GM12878 (cell line): ENCODE data around the gene ABHD15. TPM values are rescaled to one million over a fixed set of nuclear protein-coding genes. Genes with fewer than 3 reads are reported as not detected.

Experiments
- ATAC-seq: fragments of 200-7000 bp; cut with Tn5 transposase; 3 replicates; pipeline ENCODE4 v1.9.1; 2020; ENCODE audit warnings: mild to moderate bottlenecking, moderate library complexity
- BruUV-seq: library from RNA; stranded (reverse); fragments of 400-500 nt; replicated peaks from 2 replicates; lab custom pipeline; 2021; lab: Mats Ljungman, UMichigan
- CTCF ChIA-PET: fragments of 300-600 bp; sonication (Branson Sonifier 250); formaldehyde crosslinking; extraction: SDS; loops from one replicate; lab custom pipeline; 2021; ENCODE audit warnings: inconsistent platforms; lab: Yijun Ruan, JAX
- POLR2A ChIA-PET: fragments of 350-600 bp; formaldehyde crosslinking; extraction: SDS; loops from one replicate; lab custom pipeline; 2021; ENCODE audit warnings: inconsistent platforms; lab: Charles Lee
- RAD21 ChIA-PET: fragments of 300-600 bp; sonication (Branson Sonifier 250); formaldehyde crosslinking; loops from one replicate; lab custom pipeline; 2023; ENCODE audit warnings: antibody characterized with exemption; ENCODE audit not compliant: unreplicated experiment; lab: Charles Lee
- SMC1A ChIA-PET: fragments of 300-600 bp; sonication (Branson Sonifier 250); formaldehyde crosslinking; loops from one replicate; lab custom pipeline; 2023; ENCODE audit not compliant: unreplicated experiment, uncharacterized antibody; lab: Charles Lee
- DNase-seq: peaks from one replicate; pipeline ENCODE4 v3.0.0-alpha.2; 2011; ENCODE audit warnings: low read depth, low spot score
- FAIRE-seq: peaks from 3 replicates; lab custom pipeline; 2011; peaks lifted over from hg19 to GRCh38; lab: Jason Lieb, UNC
- H2AFZ ChIP-seq: 2 replicates; pipeline ENCODE4 v1.6.0; 2011; ENCODE audit warnings: low read depth, low read length, control low read depth; ENCODE audit not compliant: control insufficient read depth
- H3K27ac ChIP-seq: 2 replicates; pipeline ENCODE4 v1.5.1; 2011; ENCODE audit warnings: control low read depth; ENCODE audit not compliant: control insufficient read depth, insufficient read depth
- H3K27me3 ChIP-seq, 2 experiments: replicated peaks in 1 of 2; 2 replicates each; pipeline versions ENCODE4 v1.6.0 to v1.6.1; 2011; ENCODE audit warnings: low read length in 1 of 2; ENCODE audit not compliant: control insufficient read depth in 2 of 2, insufficient read depth in 2 of 2
- H3K36me3 ChIP-seq, 2 experiments: 2 replicates each; pipeline ENCODE4 v1.5.1; 2011; ENCODE audit warnings: low read length in 1 of 2; ENCODE audit not compliant: control insufficient read depth in 2 of 2, insufficient read depth in 2 of 2
- H3K4me1 ChIP-seq: 2 replicates; pipeline ENCODE4 v1.6.1; 2011; ENCODE audit warnings: mild to moderate bottlenecking, low read length, moderate library complexity, mixed read lengths; ENCODE audit not compliant: control insufficient read depth, insufficient read depth
- H3K4me2 ChIP-seq: 2 replicates; pipeline ENCODE4 v1.6.0; 2011; ENCODE audit warnings: control low read depth; ENCODE audit not compliant: control insufficient read depth, insufficient read depth
- H3K4me3 ChIP-seq: fragments of 200-600 bp; sonication (generic); 2 replicates; pipeline ENCODE4 v1.5.1; 2016
- H3K79me2 ChIP-seq: 2 replicates; pipeline ENCODE4 v1.6.0; 2011; ENCODE audit warnings: low read length; ENCODE audit not compliant: control insufficient read depth, insufficient read depth
- H3K9ac ChIP-seq: 2 replicates; pipeline ENCODE4 v1.8.0; 2011; ENCODE audit warnings: low read length, control low read depth, mixed read lengths; ENCODE audit not compliant: control insufficient read depth, insufficient read depth
- H3K9me3 ChIP-seq: replicated peaks from 3 replicates; pipeline ENCODE4 v1.5.1; 2011; ENCODE audit warnings: mild to moderate bottlenecking, low read length; ENCODE audit not compliant: control insufficient read depth, insufficient read depth
- H4K20me1 ChIP-seq: 2 replicates; pipeline ENCODE4 v1.6.0; 2011; ENCODE audit not compliant: control insufficient read depth, insufficient read depth
- CREB1 ChIP-seq: IDR thresholded peaks from 2 replicates; pipeline ENCODE4 v1.6.1; 2012; ENCODE audit warnings: low read depth, mild to moderate bottlenecking, inconsistent platforms
- RCOR1 ChIP-seq: conservative IDR thresholded peaks from 2 replicates; pipeline ENCODE4 v1.6.1; 2012; ENCODE audit warnings: low read depth, low read length, improper control_type of control experiment
- SMAD5 ChIP-seq: IDR thresholded peaks from 2 replicates; pipeline ENCODE4 v1.6.1; 2016; ENCODE audit warnings: antibody characterized with exemption, low read depth
- STAT3 ChIP-seq: IDR thresholded peaks from 2 replicates; pipeline ENCODE4 v1.6.1; 2011; ENCODE audit warnings: low read depth, low read length, improper control_type of control experiment
- TAF1 ChIP-seq: IDR thresholded peaks from 2 replicates; pipeline ENCODE4 v1.6.1; 2011; ENCODE audit warnings: mild to moderate bottlenecking, low read depth, low read length, borderline replicate concordance
- WGBS: methylation state at CpG from one replicate; pipeline ENCODE4 v1.1.6; 2016; ENCODE audit warnings: low lambda C conversion rate; ENCODE audit not compliant: insufficient replicate concordance, insufficient coverage; ENCODE audit errors: missing lambda C conversion rate; 5-methylcytosine and 5-hydroxymethylcytosine counted together
- in situ Hi-C: fragments of 300-500 bp; cut with MboI; formaldehyde crosslinking; loops from 9 replicates; pipeline ENCODE4 v1.14.3; 2018; ENCODE audit warnings: mixed read lengths
- intact Hi-C: fragments of 100-400 bp; cut with micrococcal nuclease; formaldehyde crosslinking; loops from one replicate; pipeline ENCODE4 v1.14.2; 2022; ENCODE audit not compliant: unreplicated experiment
- polyA plus RNA-seq, 11 experiments: library from polyadenylated mRNA; depleted of rRNA in 4 of 11; unstranded in 6 of 11; stranded (reverse) in 5 of 11; fragments of >200 nt; fragmentation: Nextera tagmentation in 4 of 11; fragmentation: Illumina TruSeq in 1 of 11; extraction: Ambion mirVana in 4 of 11; extraction: Trizol in 1 of 11; gene quantifications; 1 replicate in 1 of 11; 2 replicates in 10 of 11; pipeline versions ENCODE4 v1.2.1 to v1.2.3, GENCODE V29; 2011 to 2016; ENCODE audit warnings: inconsistent platforms in 2 of 11, missing spikeins in 2 of 11, low read depth in 1 of 11
- total RNA-seq, 4 experiments: library from RNA; depleted of rRNA in 3 of 4; stranded (reverse); fragments of >200 nt in 3 of 4; fragmentation: Illumina TruSeq in 1 of 4; extraction: Trizol in 1 of 4; gene quantifications; 2 replicates each; pipeline versions ENCODE4 v1.2.1 to v1.2.3, GENCODE V29; 2013 to 2021
- TF ChIP-seq, protein P1 (sequence below): fragments of 450-650 bp; IDR thresholded peaks from 2 replicates; pipeline ENCODE4 v1.6.1; 2014; ENCODE audit warnings: mild to moderate bottlenecking
- TF ChIP-seq, protein P2 (sequence below): IDR thresholded peaks from 2 replicates; pipeline ENCODE4 v1.6.1; 2012; ENCODE audit warnings: low read depth, low read length, improper control_type of control experiment
- TF ChIP-seq, protein P3 (sequence below): fragments of 450-650 bp; formaldehyde crosslinking; IDR thresholded peaks from 2 replicates; pipeline ENCODE4 v1.5.0; 2022; ENCODE audit warnings: mild to moderate bottlenecking, missing genetic modification characterization
- TF ChIP-seq, protein P4 (sequence below): fragments of 450-650 bp; IDR thresholded peaks from 2 replicates; pipeline ENCODE4 v1.6.1; 2016; ENCODE audit warnings: mild to moderate bottlenecking, moderate library complexity, borderline replicate concordance

Gene ABHD15
- total and polyA plus RNA-seq, 10 of the 15 experiments (the other 5 are each of a cell fraction or from before 2014, with no cell fraction given) = 2.1 to 9.2 (median 4.9) TPM

DNA sequence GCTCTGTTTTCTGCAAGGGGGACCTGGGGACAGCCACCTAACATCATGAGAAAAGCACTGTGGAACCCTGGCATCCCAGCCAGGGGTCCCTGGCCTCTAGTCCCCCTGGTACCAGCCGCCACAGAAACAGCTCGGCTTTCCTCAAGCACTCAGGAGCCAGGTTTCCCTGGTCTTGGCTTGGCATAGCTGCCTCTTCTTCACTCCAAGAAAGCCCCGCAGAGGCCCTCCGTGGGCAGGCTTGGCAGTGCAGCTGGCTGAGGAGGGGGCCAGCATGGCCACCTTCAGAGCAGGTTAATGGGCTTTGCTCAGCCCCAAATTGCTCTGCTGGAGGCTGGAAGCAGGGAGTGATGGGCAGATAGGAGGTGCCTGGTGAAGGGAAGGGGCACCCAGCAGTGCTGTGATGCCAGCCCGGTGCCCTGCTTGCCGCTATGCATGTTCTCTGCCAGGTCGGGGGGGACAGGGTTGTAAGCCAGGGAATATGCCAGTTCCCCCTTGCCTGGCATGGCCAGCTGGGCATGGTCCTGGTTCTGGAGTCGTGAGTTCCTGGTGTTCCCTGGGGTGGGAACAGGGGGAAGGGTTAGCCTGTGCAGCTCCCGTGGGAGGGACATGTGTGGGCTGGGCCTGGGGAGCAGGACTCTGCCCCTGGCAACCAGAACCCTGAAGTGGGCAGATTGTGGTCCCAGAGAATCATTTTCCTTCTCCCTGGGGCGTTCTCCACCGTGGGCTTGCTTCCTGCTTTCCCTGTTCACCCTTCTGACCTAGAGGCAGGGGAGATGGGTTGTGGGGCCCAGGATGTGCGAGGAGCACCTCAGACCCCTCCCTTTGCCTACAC is 29.3 kb upstream of the ABHD15 start (continued):
- TF ChIP-seq CREB1 = no peak
- TF ChIP-seq, protein P1, sequence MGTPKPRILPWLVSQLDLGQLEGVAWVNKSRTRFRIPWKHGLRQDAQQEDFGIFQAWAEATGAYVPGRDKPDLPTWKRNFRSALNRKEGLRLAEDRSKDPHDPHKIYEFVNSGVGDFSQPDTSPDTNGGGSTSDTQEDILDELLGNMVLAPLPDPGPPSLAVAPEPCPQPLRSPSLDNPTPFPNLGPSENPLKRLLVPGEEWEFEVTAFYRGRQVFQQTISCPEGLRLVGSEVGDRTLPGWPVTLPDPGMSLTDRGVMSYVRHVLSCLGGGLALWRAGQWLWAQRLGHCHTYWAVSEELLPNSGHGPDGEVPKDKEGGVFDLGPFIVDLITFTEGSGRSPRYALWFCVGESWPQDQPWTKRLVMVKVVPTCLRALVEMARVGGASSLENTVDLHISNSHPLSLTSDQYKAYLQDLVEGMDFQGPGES = no peak
- TF ChIP-seq RCOR1 = no peak
- TF ChIP-seq SMAD5 = no peak

DNA sequence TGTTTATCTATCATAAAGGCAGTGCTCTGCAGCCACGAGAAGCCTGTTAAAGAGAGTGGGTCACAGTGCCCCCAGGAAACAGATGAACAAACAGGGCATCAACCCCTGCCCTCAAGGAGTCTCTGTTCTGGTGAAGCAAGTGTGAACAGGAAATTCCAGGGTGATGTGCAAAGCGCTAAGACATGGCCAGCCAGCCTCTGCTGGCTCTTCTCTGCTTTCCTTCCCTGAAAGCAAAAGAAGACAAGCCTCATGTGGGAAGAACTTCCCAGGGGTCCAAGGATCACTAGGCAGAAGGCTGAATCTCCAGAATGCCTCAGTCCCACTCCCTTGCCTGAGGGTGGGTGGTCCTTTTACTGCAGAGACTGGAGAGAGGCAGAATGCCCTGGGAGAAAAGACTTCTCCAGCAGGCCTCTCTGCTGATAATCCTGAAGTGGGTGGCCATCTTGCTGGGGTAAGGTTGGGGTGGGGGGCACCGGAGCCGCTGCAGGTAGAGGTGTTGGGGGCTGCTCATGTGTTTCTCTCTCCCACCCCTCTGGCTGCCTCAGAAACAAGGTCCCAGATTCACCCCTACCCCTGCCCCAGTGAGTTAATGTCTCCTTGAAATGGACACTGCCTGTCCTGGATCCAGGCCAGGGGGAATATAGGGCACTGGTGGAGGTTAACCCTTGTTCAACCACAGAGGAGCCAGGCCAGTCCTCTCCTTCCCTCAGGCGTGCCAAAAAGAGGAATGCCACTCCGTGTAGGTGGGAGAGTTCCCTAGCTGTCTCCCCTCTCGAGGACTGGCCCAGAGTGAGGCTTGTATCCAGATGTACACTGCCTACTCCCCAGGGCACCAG is 28.5 kb upstream of the ABHD15 start:
- no peak for DNase-seq
- ChIA-PET SMC1A (no interaction called here), RAD21 (interaction anchor here (1.2 kb wide), 1 partner anchor 18 kb away, joined by 4 read pairs; no protein-coding TSS in a partner anchor), POLR2A (no interaction called here), CTCF (interaction anchor here (1.6 to 5.0 kb wide), 2 partner anchors 10 to 22 kb away, joined by 6 to 64 read pairs; no protein-coding TSS in a partner anchor)
- no TSS peak for BruUV-seq
- intact Hi-C loops (loop anchor here (10.0 kb wide), 1 partner anchor 231 kb away; no protein-coding TSS in a partner anchor), in situ Hi-C loops (no loop called here)
- no peaks in the 10 kb centered on the region; a peak in 1 of 4 replicates for H3K27me3 ChIP-seq
- FAIRE-seq = no peak
- 0 out of 2 replicates have a peak overlapping the region, but pooled peaks have one; percentile 3 for H3K4me2 ChIP-seq
- no peak overlapping the region for H3K9ac ChIP-seq
- no peaks in the 10 kb centered on the region for H3K9me3 ChIP-seq
- H3K27ac ChIP-seq = no peak overlapping the region
- no peak overlapping the region for H2AFZ ChIP-seq
- no peak overlapping the region for H3K4me3 ChIP-seq
- 67% methylated on average over 7 of the region's 7 CpGs for WGBS
- ATAC-seq = no peak
- H3K36me3 ChIP-seq = no peaks in the 10 kb centered on the region
- H4K20me1 ChIP-seq = no peaks in the 10 kb centered on the region
- H3K4me1 ChIP-seq = peaks cover 33% of the 10 kb centered on the region
- no peaks in the 10 kb centered on the region for H3K79me2 ChIP-seq
- TF ChIP-seq SMAD5 (no peak), TAF1 (no peak), STAT3 (no peak)
- TF ChIP-seq, protein P2, sequence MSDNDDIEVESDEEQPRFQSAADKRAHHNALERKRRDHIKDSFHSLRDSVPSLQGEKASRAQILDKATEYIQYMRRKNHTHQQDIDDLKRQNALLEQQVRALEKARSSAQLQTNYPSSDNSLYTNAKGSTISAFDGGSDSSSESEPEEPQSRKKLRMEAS = no peak
- TF ChIP-seq, protein P3, sequence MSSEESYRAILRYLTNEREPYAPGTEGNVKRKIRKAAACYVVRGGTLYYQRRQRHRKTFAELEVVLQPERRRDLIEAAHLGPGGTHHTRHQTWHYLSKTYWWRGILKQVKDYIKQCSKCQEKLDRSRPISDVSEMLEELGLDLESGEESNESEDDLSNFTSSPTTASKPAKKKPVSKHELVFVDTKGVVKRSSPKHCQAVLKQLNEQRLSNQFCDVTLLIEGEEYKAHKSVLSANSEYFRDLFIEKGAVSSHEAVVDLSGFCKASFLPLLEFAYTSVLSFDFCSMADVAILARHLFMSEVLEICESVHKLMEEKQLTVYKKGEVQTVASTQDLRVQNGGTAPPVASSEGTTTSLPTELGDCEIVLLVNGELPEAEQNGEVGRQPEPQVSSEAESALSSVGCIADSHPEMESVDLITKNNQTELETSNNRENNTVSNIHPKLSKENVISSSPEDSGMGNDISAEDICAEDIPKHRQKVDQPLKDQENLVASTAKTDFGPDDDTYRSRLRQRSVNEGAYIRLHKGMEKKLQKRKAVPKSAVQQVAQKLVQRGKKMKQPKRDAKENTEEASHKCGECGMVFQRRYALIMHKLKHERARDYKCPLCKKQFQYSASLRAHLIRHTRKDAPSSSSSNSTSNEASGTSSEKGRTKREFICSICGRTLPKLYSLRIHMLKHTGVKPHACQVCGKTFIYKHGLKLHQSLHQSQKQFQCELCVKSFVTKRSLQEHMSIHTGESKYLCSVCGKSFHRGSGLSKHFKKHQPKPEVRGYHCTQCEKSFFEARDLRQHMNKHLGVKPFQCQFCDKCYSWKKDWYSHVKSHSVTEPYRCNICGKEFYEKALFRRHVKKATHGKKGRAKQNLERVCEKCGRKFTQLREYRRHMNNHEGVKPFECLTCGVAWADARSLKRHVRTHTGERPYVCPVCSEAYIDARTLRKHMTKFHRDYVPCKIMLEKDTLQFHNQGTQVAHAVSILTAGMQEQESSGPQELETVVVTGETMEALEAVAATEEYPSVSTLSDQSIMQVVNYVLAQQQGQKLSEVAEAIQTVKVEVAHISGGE (CRISPR knock-in tag) = no peak
- TF ChIP-seq, protein P4, sequence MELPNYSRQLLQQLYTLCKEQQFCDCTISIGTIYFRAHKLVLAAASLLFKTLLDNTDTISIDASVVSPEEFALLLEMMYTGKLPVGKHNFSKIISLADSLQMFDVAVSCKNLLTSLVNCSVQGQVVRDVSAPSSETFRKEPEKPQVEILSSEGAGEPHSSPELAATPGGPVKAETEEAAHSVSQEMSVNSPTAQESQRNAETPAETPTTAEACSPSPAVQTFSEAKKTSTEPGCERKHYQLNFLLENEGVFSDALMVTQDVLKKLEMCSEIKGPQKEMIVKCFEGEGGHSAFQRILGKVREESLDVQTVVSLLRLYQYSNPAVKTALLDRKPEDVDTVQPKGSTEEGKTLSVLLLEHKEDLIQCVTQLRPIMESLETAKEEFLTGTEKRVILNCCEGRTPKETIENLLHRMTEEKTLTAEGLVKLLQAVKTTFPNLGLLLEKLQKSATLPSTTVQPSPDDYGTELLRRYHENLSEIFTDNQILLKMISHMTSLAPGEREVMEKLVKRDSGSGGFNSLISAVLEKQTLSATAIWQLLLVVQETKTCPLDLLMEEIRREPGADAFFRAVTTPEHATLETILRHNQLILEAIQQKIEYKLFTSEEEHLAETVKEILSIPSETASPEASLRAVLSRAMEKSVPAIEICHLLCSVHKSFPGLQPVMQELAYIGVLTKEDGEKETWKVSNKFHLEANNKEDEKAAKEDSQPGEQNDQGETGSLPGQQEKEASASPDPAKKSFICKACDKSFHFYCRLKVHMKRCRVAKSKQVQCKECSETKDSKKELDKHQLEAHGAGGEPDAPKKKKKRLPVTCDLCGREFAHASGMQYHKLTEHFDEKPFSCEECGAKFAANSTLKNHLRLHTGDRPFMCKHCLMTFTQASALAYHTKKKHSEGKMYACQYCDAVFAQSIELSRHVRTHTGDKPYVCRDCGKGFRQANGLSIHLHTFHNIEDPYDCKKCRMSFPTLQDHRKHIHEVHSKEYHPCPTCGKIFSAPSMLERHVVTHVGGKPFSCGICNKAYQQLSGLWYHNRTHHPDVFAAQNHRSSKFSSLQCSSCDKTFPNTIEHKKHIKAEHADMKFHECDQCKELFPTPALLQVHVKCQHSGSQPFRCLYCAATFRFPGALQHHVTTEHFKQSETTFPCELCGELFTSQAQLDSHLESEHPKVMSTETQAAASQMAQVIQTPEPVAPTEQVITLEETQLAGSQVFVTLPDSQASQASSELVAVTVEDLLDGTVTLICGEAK = no peak
